GM18505 (cell line): Measurements from ENCODE around the gene LLPH.

Experiments used
- ATAC-seq: cut with Tn5 transposase; IDR thresholded peaks from one replicate; pipeline ENCODE4 v1.9.1; 2021; ENCODE audit not compliant: unreplicated experiment
- POLR2A ChIP-seq: IDR thresholded peaks from 4 replicates; pipeline ENCODE4 v1.6.1; 2011; ENCODE audit warnings: borderline replicate concordance; ENCODE audit not compliant: insufficient read depth, insufficient read length; ENCODE audit errors: extremely low read depth

LLPH gene

GRCh38 chr12:66154776-66155175 is 24.2 kb upstream of the LLPH start:
- ATAC-seq: no peak
- no peak for TF ChIP-seq POLR2A

GRCh38 chr12:66152732-66153131 is 22.2 kb upstream of the LLPH start:
- no peak for TF ChIP-seq POLR2A
- ATAC-seq: no peak

GRCh38 chr12:66149702-66150398 is 19.3 kb upstream of the LLPH start:
- no peak for TF ChIP-seq POLR2A
- ATAC-seq: no peak

- ATAC-seq: no peak
- TF ChIP-seq POLR2A: no peak
Measured at GRCh38 chr12:66144791-66145754, 14.5 kb upstream of the LLPH start.

- no peak for ATAC-seq
- TF ChIP-seq POLR2A: no peak
Measured at GRCh38 chr12:66143868-66144267, 13.3 kb upstream of the LLPH start.

- no peak for TF ChIP-seq POLR2A
- ATAC-seq: no peak
Measured at GRCh38 chr12:66142826-66143225, 12.3 kb upstream of the LLPH start.

- ATAC-seq: no peak
- no peak for TF ChIP-seq POLR2A
Measured at GRCh38 chr12:66141299-66141698, 10.7 kb upstream of the LLPH start.

GRCh38 chr12:66140731-66141130 is 10.2 kb upstream of the LLPH start:
- no peak for TF ChIP-seq POLR2A
- ATAC-seq: no peak

GRCh38 chr12:66139328-66139727 is 8.8 kb upstream of the LLPH start:
- no peak for ATAC-seq
- TF ChIP-seq POLR2A: no peak

GRCh38 chr12:66137937-66138336 is 7.4 kb upstream of the LLPH start:
- TF ChIP-seq POLR2A: no peak
- ATAC-seq: no peak

GRCh38 chr12:66132408-66132807 is 1.9 kb upstream of the LLPH start:
- no peak for TF ChIP-seq POLR2A
- ATAC-seq: no peak

- ATAC-seq: no peak
- TF ChIP-seq POLR2A: no peak
Measured at GRCh38 chr12:66131067-66131688, 628 bp upstream of the LLPH start.

- no peak for ATAC-seq
- TF ChIP-seq POLR2A: no peak
Measured at GRCh38 chr12:66129934-66130266, 650 bp downstream of the LLPH start.
